Measurements from ENCODE around the gene HNF4A.
"Not testable (repeated sequence)": the region's sequence is repeated elsewhere in the genome, so short reads cannot be mapped to it uniquely, and the experiment has no call there.

Gene HNF4A

GRCh38 chr20:44465001-44465560 lies 109.6 kb downstream of the HNF4A start:
- in situ Hi-C loops (cut with HindIII; ENCODE audit: low sequenced_read_pairs), result loop anchor here (10.0 kb wide), 3 partner anchors 80 to 250 kb away; partner anchors contain the start of gene OSER1

- in situ Hi-C loops (cut with HindIII; ENCODE audit: low sequenced_read_pairs), result loop anchor here (10.0 kb wide), 3 partner anchors 83 to 253 kb away; partner anchors contain the start of gene OSER1
Observed at GRCh38 chr20:44467289-44467883, 111.9 kb downstream of the HNF4A start.

GRCh38 chr20:44468044-44468782 lies 112.7 kb downstream of the HNF4A start:
- in situ Hi-C loops (cut with HindIII; ENCODE audit: low sequenced_read_pairs), result loop anchor here (10.0 kb wide), 3 partner anchors 83 to 253 kb away; partner anchors contain the start of gene OSER1

- in situ Hi-C loops (cut with HindIII; ENCODE audit: low sequenced_read_pairs), result no loop called here
Observed at GRCh38 chr20:44470327-44470726, 114.8 kb downstream of the HNF4A start.

- in situ Hi-C loops (cut with HindIII; ENCODE audit: low sequenced_read_pairs), result no loop called here
Observed at GRCh38 chr20:44471481-44471882, 116.0 kb downstream of the HNF4A start.

GRCh38 chr20:44472283-44472682 lies 116.8 kb downstream of the HNF4A start:
- in situ Hi-C loops (cut with HindIII; ENCODE audit: low sequenced_read_pairs), result not testable (repeated sequence)

GRCh38 chr20:44475372-44475693 lies 119.8 kb downstream of the HNF4A start:
- in situ Hi-C loops (cut with HindIII; ENCODE audit: low sequenced_read_pairs), result no loop called here

- in situ Hi-C loops (cut with HindIII; ENCODE audit: low sequenced_read_pairs), result no loop called here
Observed at GRCh38 chr20:44475694-44476560, 120.4 kb downstream of the HNF4A start, which contains the start of gene TTPAL. TSS of gene TTPAL (plus strand) at chr20:44475874. CDS start at chr20:44480000, 4,126 bp downstream.

- in situ Hi-C loops (cut with HindIII; ENCODE audit: low sequenced_read_pairs), result no loop called here
Observed at GRCh38 chr20:44477151-44477550, 121.7 kb downstream of the HNF4A start.

- in situ Hi-C loops (cut with HindIII; ENCODE audit: low sequenced_read_pairs), result no loop called here
Observed at GRCh38 chr20:44478206-44478605, 122.7 kb downstream of the HNF4A start.

GRCh38 chr20:44479643-44480042 lies 124.1 kb downstream of the HNF4A start:
- in situ Hi-C loops (cut with HindIII; ENCODE audit: low sequenced_read_pairs), result no loop called here

GRCh38 chr20:44480097-44480496 lies 124.6 kb downstream of the HNF4A start:
- in situ Hi-C loops (cut with HindIII; ENCODE audit: low sequenced_read_pairs), result no loop called here

- in situ Hi-C loops (cut with HindIII; ENCODE audit: low sequenced_read_pairs), result no loop called here
Observed at GRCh38 chr20:44481719-44482416, 126.4 kb downstream of the HNF4A start.

- in situ Hi-C loops (cut with HindIII; ENCODE audit: low sequenced_read_pairs), result no loop called here
Observed at GRCh38 chr20:44483112-44483511, 127.6 kb downstream of the HNF4A start.

Measured in DLD1 (cell line).